Smooth muscle cell (in vitro differentiated cells): ENCODE results near the gene STEAP3. TPM values are rescaled to one million over a fixed set of nuclear protein-coding genes. Genes with fewer than 3 reads are reported as not detected.

Source experiments
- DNase-seq: peaks from one replicate; lab custom pipeline; 2025; ENCODE audit not compliant: unreplicated experiment; lab: John Stamatoyannopoulos, UW
- H2AFZ ChIP-seq: fragments of 200-600 bp; sonication (generic); 2 replicates; pipeline ENCODE4 v1.6.0; 2016; ENCODE audit warnings: antibody characterized with exemption, low read depth, mild to moderate bottlenecking
- H3F3A ChIP-seq: fragments of 200-600 bp; sonication (generic); 2 replicates; pipeline ENCODE4 v1.6.0; 2017; ENCODE audit warnings: antibody characterized with exemption, low read depth
- H3K27ac ChIP-seq: fragments of 200-600 bp; sonication (generic); 2 replicates; pipeline ENCODE4 v1.5.1; 2016; ENCODE audit warnings: low read depth, mild to moderate bottlenecking
- H3K27me3 ChIP-seq: fragments of 200-600 bp; sonication (generic); 2 replicates; pipeline ENCODE4 v1.6.1; 2016; ENCODE audit warnings: low read depth, mild to moderate bottlenecking
- H3K36me3 ChIP-seq: fragments of 200-600 bp; sonication (generic); 2 replicates; pipeline ENCODE4 v1.5.1; 2016; ENCODE audit warnings: low read depth
- H3K4me1 ChIP-seq: fragments of 200-600 bp; sonication (generic); 2 replicates; pipeline ENCODE4 v1.5.1; 2016; ENCODE audit warnings: low read depth
- H3K4me2 ChIP-seq: fragments of 200-600 bp; sonication (generic); 2 replicates; pipeline ENCODE4 v1.6.0; 2016; ENCODE audit warnings: mild to moderate bottlenecking
- H3K4me3 ChIP-seq: fragments of 200-600 bp; sonication (generic); 2 replicates; pipeline ENCODE4 v1.5.1; 2016; ENCODE audit warnings: mild to moderate bottlenecking
- H3K79me2 ChIP-seq: fragments of 200-600 bp; sonication (generic); 2 replicates; pipeline ENCODE4 v1.6.0; 2016; ENCODE audit warnings: low read depth, mild to moderate bottlenecking
- H3K9ac ChIP-seq: fragments of 200-600 bp; sonication (generic); 2 replicates; pipeline ENCODE4 v1.6.0; 2016; ENCODE audit warnings: low read depth
- H3K9me3 ChIP-seq: fragments of 200-600 bp; sonication (generic); replicated peaks from 2 replicates; pipeline ENCODE4 v1.5.1; 2016; ENCODE audit warnings: low read depth
- H4K20me1 ChIP-seq: fragments of 200-600 bp; sonication (generic); 2 replicates; pipeline ENCODE4 v1.6.0; 2016; ENCODE audit warnings: low read depth
- CTCF ChIP-seq: fragments of 200-600 bp; sonication (generic); IDR thresholded peaks from 2 replicates; pipeline ENCODE4 v1.5.1; 2017; ENCODE audit warnings: borderline replicate concordance, mild to moderate bottlenecking, antibody characterized with exemption; ENCODE audit not compliant: insufficient read depth, poor library complexity, severe bottlenecking
- WGBS: methylation state at CpG from one replicate; pipeline ENCODE4 v1.1.7; 2016; ENCODE audit warnings: low lambda C conversion rate; 5-methylcytosine and 5-hydroxymethylcytosine counted together
- polyA plus RNA-seq: library from polyadenylated mRNA; unstranded; fragments of >200 nt; fragmentation: Nextera tagmentation; extraction: Ambion mirVana; gene quantifications from 2 replicates; pipeline ENCODE4 v1.2.1, GENCODE V29; 2016
- total RNA-seq: library from RNA; depleted of rRNA; stranded (reverse); fragments of >200 nt; gene quantifications from 2 replicates; pipeline ENCODE4 v1.2.3, GENCODE V29; 2014

The STEAP3 gene
- total and polyA plus RNA-seq, 2 experiments from 2014 or later, result 0.87 to 2.9 TPM

DNA sequence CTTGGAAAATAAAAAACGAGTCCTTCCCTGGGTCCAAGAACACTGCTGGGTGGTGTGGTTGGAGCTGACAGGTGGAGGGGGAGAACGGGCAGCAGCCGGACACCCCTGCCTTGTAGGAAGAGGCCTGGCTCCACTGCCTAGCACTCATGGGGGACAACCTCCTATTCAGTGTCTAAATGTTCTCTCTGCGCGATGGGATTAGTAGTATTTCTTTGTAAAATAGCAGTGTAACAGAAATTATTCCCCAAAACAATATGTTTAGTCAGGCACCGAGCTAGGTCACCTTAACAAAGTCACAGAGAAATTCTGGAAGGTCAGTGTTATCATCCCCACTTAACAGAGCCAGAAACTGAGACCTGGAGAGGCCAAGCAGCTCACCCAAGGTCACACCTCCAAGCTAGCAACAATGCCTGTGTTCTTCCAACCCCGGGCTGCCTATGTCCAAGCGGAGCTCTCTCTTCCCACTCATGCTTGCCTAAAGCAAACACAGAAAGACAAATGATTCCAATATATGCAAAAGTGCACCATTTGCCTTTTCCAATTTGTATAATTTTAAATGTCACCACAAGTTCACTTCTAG, 68.0 kb downstream of the STEAP3 start:
- Histone ChIP-seq H3K9ac (no peak overlapping the region), H3K4me1 (no peaks in the 10 kb centered on the region), H3K27me3 (no peaks in the 10 kb centered on the region), H3K9me3 (no peaks in the 10 kb centered on the region), H3K27ac (no peak overlapping the region), H3K4me2 (no peak overlapping the region), H3K79me2 (no peaks in the 10 kb centered on the region), H4K20me1 (no peaks in the 10 kb centered on the region), H3K4me3 (no peak overlapping the region), H3K36me3 (no peaks in the 10 kb centered on the region), H2AFZ (no peak overlapping the region), H3F3A (no peaks in the 10 kb centered on the region)
- no peak for TF ChIP-seq CTCF
- WGBS, result 92% methylated on average over 8 of the region's 8 CpGs
- DNase-seq, result no peak

- Histone ChIP-seq H3K27me3 (no peaks in the 10 kb centered on the region), H3K9me3 (no peaks in the 10 kb centered on the region), H3K4me3 (no peak overlapping the region), H3K4me1 (no peaks in the 10 kb centered on the region), H3K4me2 (no peak overlapping the region), H3F3A (no peaks in the 10 kb centered on the region), H3K27ac (no peak overlapping the region), H2AFZ (no peak overlapping the region), H3K36me3 (no peaks in the 10 kb centered on the region), H3K79me2 (no peaks in the 10 kb centered on the region), H4K20me1 (no peaks in the 10 kb centered on the region), H3K9ac (no peak overlapping the region)
- 69% methylated on average over 8 of the region's 8 CpGs for WGBS
- DNase-seq, result no peak
- no peak for TF ChIP-seq CTCF
Observed at GRCh38 chr2:119292226-119292625, 68.6 kb downstream of the STEAP3 start.

GRCh38 chr2:119293254-119293653, 69.6 kb downstream of the STEAP3 start:
- 93% methylated on average over 2 of the region's 2 CpGs for WGBS
- no peaks in the 10 kb centered on the region for H3K36me3 ChIP-seq

More at GRCh38 chr2:119293254-119293653, 69.6 kb downstream of the STEAP3 start:
- H3F3A ChIP-seq, result no peaks in the 10 kb centered on the region
- no peak for TF ChIP-seq CTCF
- no peaks in the 10 kb centered on the region for H3K79me2 ChIP-seq
- no peaks in the 10 kb centered on the region for H3K9me3 ChIP-seq
- H2AFZ ChIP-seq, result no peak overlapping the region
- H3K4me3 ChIP-seq, result no peak overlapping the region
- no peak overlapping the region for H3K9ac ChIP-seq
- H3K4me2 ChIP-seq, result no peak overlapping the region
- no peak for DNase-seq
- H3K27me3 ChIP-seq, result no peaks in the 10 kb centered on the region
- no peak overlapping the region for H3K27ac ChIP-seq
- no peaks in the 10 kb centered on the region for H4K20me1 ChIP-seq
- no peaks in the 10 kb centered on the region for H3K4me1 ChIP-seq
